Esophagus squamous epithelium (tissue), 5 donors: ENCODE data around the gene ZNF865. TPM values are rescaled to one million over a fixed set of nuclear protein-coding genes. Genes with fewer than 3 reads are reported as not detected.

Source experiments
- DNase-seq: peaks from one replicate; lab custom pipeline; 2025; lab: John Stamatoyannopoulos, UW
- H3K27ac ChIP-seq, 4 donors: fragments of 200-600 bp; sonication (generic); one replicate each; pipeline ENCODE4 v1.5.1; 2016 to 2019; ENCODE audit warnings: mild to moderate bottlenecking in 1 of 4
- H3K27me3 ChIP-seq, 4 donors: fragments of 200-600 bp; sonication (generic); 1 replicate in 3 of 4; 2 replicates in 1 of 4; pipeline versions ENCODE4 v1.5.1 to v1.6.0; 2017 to 2021; ENCODE audit warnings: antibody characterized with exemption in 1 of 4
- H3K36me3 ChIP-seq, 3 donors: fragments of 200-600 bp; sonication (generic); one replicate each; pipeline ENCODE4 v1.5.1; 2016 to 2019
- H3K4me1 ChIP-seq, 3 donors: fragments of 200-600 bp; sonication (generic); one replicate each; pipeline ENCODE4 v1.5.1; 2017 to 2019
- H3K4me3 ChIP-seq, 4 donors: fragments of 200-600 bp; sonication (generic); 1 replicate in 3 of 4; 2 replicates in 1 of 4; pipeline ENCODE4 v1.5.1; 2016 to 2019; ENCODE audit warnings: mild to moderate bottlenecking in 2 of 4, moderate library complexity in 1 of 4
- H3K9me3 ChIP-seq, 3 donors: fragments of 200-600 bp; sonication (generic); one replicate each; pipeline ENCODE4 v1.5.1; 2016 to 2019
- CTCF ChIP-seq, 6 experiments: fragments of 450-650 bp in 4 of 6; fragments of 200-600 bp in 2 of 6; sonication (generic) in 2 of 6; IDR thresholded peaks; one replicate each; pipeline ENCODE4 v1.5.1; 2016 to 2019; ENCODE audit warnings: antibody characterized with exemption in 6 of 6, mild to moderate bottlenecking in 4 of 6, moderate library complexity in 4 of 6
- POLR2A ChIP-seq, 4 donors: fragments of 450-650 bp; IDR thresholded peaks; one replicate each; pipeline ENCODE4 v1.6.1; 2017; ENCODE audit warnings: antibody characterized with exemption in 4 of 4, mild to moderate bottlenecking in 4 of 4, moderate library complexity in 3 of 4
- WGBS, 2 donors: methylation state at CpG; one replicate each; pipeline ENCODE4 v1.1.5; 2018; 5-methylcytosine and 5-hydroxymethylcytosine counted together
- intact Hi-C: fragments of 100-400 bp; cut with DNase I; formaldehyde crosslinking; loops from one replicate; pipeline ENCODE4 v1.15.0; 2022
- total RNA-seq, 4 donors: library from RNA; depleted of rRNA; stranded (reverse); fragments of >200 nt; gene quantifications; one replicate each; pipeline ENCODE4 v1.1.0, GENCODE V29; 2016
- donor health status: DM: yes; HTN: yes; CAD: no.

The ZNF865 gene
- total RNA-seq, 4 donors from 2014 or later, result 2.7 to 5.3 (median 3.3) TPM

GRCh38 chr19:55656552-55656951 is 51.1 kb downstream of the ZNF865 start:
- H3K4me3 ChIP-seq, result peak overlapping the region; percentile 76 to 95 (median 86)
- peaks cover 12 to 46% (median 21%) of the 10 kb centered on the region in 3 donors for H3K36me3 ChIP-seq
- peak overlapping the region in 3 of 4 donors; percentile 99 to 100 (median 99) for H3K27ac ChIP-seq
- peaks cover 39 to 68% (median 41%) of the 10 kb centered on the region in 3 donors for H3K4me1 ChIP-seq
- 34 to 38% methylated on average over 7 of the region's 7 CpGs for WGBS, 2 donors
- no peaks in the 10 kb centered on the region for H3K9me3 ChIP-seq
- intact Hi-C loops, result no loop called here
- TF ChIP-seq POLR2A (IDR thresholded peaks at IDR 0.05) (no peak), CTCF (IDR thresholded peaks at IDR 0.05) (no peak)
- DNase-seq, result no peak
- H3K27me3 ChIP-seq, result no peaks in the 10 kb centered on the region

GRCh38 chr19:55656988-55657747 is 51.7 kb downstream of the ZNF865 start:
- intact Hi-C loops, result no loop called here
- 26 to 31% methylated on average over 11 to 15 of the region's 18 CpGs for WGBS, 2 donors
- Histone ChIP-seq H3K27me3 (no peaks in the 10 kb centered on the region), H3K9me3 (no peaks in the 10 kb centered on the region), H3K36me3 (peaks cover 18 to 46% (median 27%) of the 10 kb centered on the region in 3 donors), H3K4me3 (peak overlapping the region; percentile 76 to 95 (median 86)), H3K27ac (peak overlapping the region in 2 of 4 donors; percentile 3 to 100), H3K4me1 (peaks cover 39 to 66% (median 41%) of the 10 kb centered on the region in 3 donors)
- DNase-seq, result no peak
- TF ChIP-seq CTCF (IDR thresholded peaks at IDR 0.05) (no peak), POLR2A (IDR thresholded peaks at IDR 0.05) (no peak)

GRCh38 chr19:55658846-55659459 is 53.5 kb downstream of the ZNF865 start:
- Histone ChIP-seq H3K4me1 (peaks cover 34 to 52% (median 36%) of the 10 kb centered on the region in 3 donors), H3K9me3 (no peaks in the 10 kb centered on the region), H3K27me3 (no peaks in the 10 kb centered on the region), H3K27ac (no peak overlapping the region), H3K36me3 (peaks cover 36 to 56% (median 45%) of the 10 kb centered on the region in 3 donors), H3K4me3 (no peak overlapping the region)
- TF ChIP-seq CTCF (IDR thresholded peaks at IDR 0.05) (no peak), POLR2A (IDR thresholded peaks at IDR 0.05) (no peak)
- WGBS, 2 donors, result 85% methylated on average over 9 of the region's 37 CpGs; no CpG with 5 or more reads in 1 of the 2 donors
- intact Hi-C loops, result no loop called here
- DNase-seq, result no peak

- H3K9me3 ChIP-seq, result no peaks in the 10 kb centered on the region
- WGBS, 2 donors, result 62 to 66% methylated on average over 5 to 7 of the region's 9 CpGs
- no peak overlapping the region for H3K27ac ChIP-seq
- no peak overlapping the region for H3K4me3 ChIP-seq
- peaks cover 34 to 52% (median 36%) of the 10 kb centered on the region in 3 donors for H3K4me1 ChIP-seq
- DNase-seq, result no peak
- H3K27me3 ChIP-seq, result no peaks in the 10 kb centered on the region
- intact Hi-C loops, result no loop called here
- TF ChIP-seq CTCF (IDR thresholded peaks at IDR 0.05) (no peak), POLR2A (IDR thresholded peaks at IDR 0.05) (no peak)
- peaks cover 42 to 64% (median 52%) of the 10 kb centered on the region in 3 donors for H3K36me3 ChIP-seq
Observed at GRCh38 chr19:55659822-55660221, 54.4 kb downstream of the ZNF865 start.

- Histone ChIP-seq H3K4me3 (no peak overlapping the region), H3K27me3 (no peaks in the 10 kb centered on the region), H3K36me3 (peaks cover 42 to 69% (median 52%) of the 10 kb centered on the region in 3 donors), H3K9me3 (no peaks in the 10 kb centered on the region), H3K4me1 (peaks cover 34 to 52% (median 36%) of the 10 kb centered on the region in 3 donors), H3K27ac (no peak overlapping the region)
- no peak for DNase-seq
- TF ChIP-seq POLR2A (IDR thresholded peaks at IDR 0.05) (no peak), CTCF (IDR thresholded peaks at IDR 0.05) (no peak)
- intact Hi-C loops, result no loop called here
- WGBS, 2 donors, result 90 to 100% methylated on average over 1 to 2 of the region's 12 CpGs
Observed at GRCh38 chr19:55660404-55660803, 55.0 kb downstream of the ZNF865 start.
